Measurements from ENCODE around the gene KRTAP13-4.

KRTAP13-4 gene

DNA sequence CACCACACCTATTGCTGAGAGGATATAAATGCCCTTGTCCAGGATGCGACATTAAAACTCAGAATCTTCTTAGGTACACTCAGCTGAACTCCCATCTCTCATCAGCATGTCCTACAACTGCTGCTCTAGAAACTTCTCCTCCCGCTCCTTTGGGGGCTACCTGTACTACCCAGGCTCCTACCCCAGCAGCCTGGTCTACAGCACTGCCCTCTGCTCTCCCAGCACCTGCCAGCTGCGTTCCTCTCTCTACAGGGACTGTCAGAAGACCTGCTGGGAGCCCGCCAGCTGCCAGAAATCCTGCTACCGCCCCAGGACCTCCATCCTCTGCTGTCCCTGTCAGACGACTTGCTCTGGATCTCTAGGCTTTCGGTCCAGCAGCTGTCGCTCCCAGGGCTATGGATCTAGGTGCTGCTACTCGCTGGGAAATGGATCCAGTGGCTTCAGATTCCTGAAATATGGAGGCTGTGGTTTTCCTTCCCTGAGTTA is at the start of gene KRTAP13-4:
TSS of gene KRTAP13-4 (plus strand) at position 51 of the 486 bp plus-strand sequence. CDS start at position 107, 56 bp downstream.
- no peak for ATAC-seq
- TF ChIP-seq GLIS3 (CRISPR knock-in tag; IDR thresholded peaks at IDR 0.05) (no peak), ARNTL (CRISPR knock-in tag; IDR thresholded peaks at IDR 0.05; ENCODE audit: borderline replicate concordance, low read depth) (no peak), ZNF565 (CRISPR knock-in tag; conservative IDR thresholded peaks at IDR 0.05; ENCODE audit: low read depth) (no peak), ESRRG (CRISPR knock-in tag; IDR thresholded peaks at IDR 0.05) (no peak), OSR1 (CRISPR knock-in tag; IDR thresholded peaks at IDR 0.05) (no peak), CSRNP3 (CRISPR knock-in tag; IDR thresholded peaks at IDR 0.05) (no peak), ZNF8 (CRISPR knock-in tag; IDR thresholded peaks at IDR 0.05) (no peak), SNAI2 (CRISPR knock-in tag; IDR thresholded peaks at IDR 0.05) (no peak), ZNF70 (CRISPR knock-in tag; IDR thresholded peaks at IDR 0.05) (no peak), RARB (CRISPR knock-in tag; IDR thresholded peaks at IDR 0.05) (no peak), ZC3H10 (CRISPR knock-in tag; IDR thresholded peaks at IDR 0.05) (no peak), CSDC2 (CRISPR knock-in tag; IDR thresholded peaks at IDR 0.05) (no peak), BACH2 (CRISPR knock-in tag; IDR thresholded peaks at IDR 0.05; ENCODE audit: borderline replicate concordance) (no peak), PATZ1 (CRISPR knock-in tag; IDR thresholded peaks at IDR 0.05; ENCODE audit: borderline replicate concordance) (no peak)
- TF ChIP-seq, protein P1, sequence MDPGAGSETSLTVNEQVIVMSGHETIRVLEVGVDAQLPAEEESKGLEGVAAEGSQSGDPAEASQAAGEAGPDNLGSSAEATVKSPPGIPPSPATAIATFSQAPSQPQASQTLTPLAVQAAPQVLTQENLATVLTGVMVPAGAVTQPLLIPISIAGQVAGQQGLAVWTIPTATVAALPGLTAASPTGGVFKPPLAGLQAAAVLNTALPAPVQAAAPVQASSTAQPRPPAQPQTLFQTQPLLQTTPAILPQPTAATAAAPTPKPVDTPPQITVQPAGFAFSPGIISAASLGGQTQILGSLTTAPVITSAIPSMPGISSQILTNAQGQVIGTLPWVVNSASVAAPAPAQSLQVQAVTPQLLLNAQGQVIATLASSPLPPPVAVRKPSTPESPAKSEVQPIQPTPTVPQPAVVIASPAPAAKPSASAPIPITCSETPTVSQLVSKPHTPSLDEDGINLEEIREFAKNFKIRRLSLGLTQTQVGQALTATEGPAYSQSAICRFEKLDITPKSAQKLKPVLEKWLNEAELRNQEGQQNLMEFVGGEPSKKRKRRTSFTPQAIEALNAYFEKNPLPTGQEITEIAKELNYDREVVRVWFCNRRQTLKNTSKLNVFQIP (CRISPR knock-in tag; IDR thresholded peaks at IDR 0.05; ENCODE audit: borderline replicate concordance, low read depth), result no peak
- TF ChIP-seq, protein P2, sequence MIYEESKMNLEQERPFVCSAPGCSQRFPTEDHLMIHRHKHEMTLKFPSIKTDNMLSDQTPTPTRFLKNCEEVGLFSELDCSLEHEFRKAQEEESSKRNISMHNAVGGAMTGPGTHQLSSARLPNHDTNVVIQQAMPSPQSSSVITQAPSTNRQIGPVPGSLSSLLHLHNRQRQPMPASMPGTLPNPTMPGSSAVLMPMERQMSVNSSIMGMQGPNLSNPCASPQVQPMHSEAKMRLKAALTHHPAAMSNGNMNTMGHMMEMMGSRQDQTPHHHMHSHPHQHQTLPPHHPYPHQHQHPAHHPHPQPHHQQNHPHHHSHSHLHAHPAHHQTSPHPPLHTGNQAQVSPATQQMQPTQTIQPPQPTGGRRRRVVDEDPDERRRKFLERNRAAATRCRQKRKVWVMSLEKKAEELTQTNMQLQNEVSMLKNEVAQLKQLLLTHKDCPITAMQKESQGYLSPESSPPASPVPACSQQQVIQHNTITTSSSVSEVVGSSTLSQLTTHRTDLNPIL (CRISPR knock-in tag; IDR thresholded peaks at IDR 0.05; ENCODE audit: low read depth), result no peak

GRCh38 chr21:30382201-30382600 is 47.8 kb upstream of the KRTAP13-4 start:
- TF ChIP-seq, protein P1 (CRISPR knock-in tag; IDR thresholded peaks at IDR 0.05; ENCODE audit: borderline replicate concordance, low read depth), result no peak
- TF ChIP-seq, protein P3, sequence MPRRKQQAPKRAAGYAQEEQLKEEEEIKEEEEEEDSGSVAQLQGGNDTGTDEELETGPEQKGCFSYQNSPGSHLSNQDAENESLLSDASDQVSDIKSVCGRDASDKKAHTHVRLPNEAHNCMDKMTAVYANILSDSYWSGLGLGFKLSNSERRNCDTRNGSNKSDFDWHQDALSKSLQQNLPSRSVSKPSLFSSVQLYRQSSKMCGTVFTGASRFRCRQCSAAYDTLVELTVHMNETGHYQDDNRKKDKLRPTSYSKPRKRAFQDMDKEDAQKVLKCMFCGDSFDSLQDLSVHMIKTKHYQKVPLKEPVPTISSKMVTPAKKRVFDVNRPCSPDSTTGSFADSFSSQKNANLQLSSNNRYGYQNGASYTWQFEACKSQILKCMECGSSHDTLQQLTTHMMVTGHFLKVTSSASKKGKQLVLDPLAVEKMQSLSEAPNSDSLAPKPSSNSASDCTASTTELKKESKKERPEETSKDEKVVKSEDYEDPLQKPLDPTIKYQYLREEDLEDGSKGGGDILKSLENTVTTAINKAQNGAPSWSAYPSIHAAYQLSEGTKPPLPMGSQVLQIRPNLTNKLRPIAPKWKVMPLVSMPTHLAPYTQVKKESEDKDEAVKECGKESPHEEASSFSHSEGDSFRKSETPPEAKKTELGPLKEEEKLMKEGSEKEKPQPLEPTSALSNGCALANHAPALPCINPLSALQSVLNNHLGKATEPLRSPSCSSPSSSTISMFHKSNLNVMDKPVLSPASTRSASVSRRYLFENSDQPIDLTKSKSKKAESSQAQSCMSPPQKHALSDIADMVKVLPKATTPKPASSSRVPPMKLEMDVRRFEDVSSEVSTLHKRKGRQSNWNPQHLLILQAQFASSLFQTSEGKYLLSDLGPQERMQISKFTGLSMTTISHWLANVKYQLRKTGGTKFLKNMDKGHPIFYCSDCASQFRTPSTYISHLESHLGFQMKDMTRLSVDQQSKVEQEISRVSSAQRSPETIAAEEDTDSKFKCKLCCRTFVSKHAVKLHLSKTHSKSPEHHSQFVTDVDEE (CRISPR knock-in tag; IDR thresholded peaks at IDR 0.05), result no peak
- TF ChIP-seq GLIS3 (CRISPR knock-in tag; IDR thresholded peaks at IDR 0.05) (no peak), CSDC2 (CRISPR knock-in tag; IDR thresholded peaks at IDR 0.05) (no peak), TOX (CRISPR knock-in tag; IDR thresholded peaks at IDR 0.05; ENCODE audit: borderline replicate concordance) (no peak), ZFP30 (CRISPR knock-in tag; IDR thresholded peaks at IDR 0.05) (no peak), RARB (CRISPR knock-in tag; IDR thresholded peaks at IDR 0.05) (no peak), ZNF8 (CRISPR knock-in tag; IDR thresholded peaks at IDR 0.05) (no peak), CSRNP3 (CRISPR knock-in tag; IDR thresholded peaks at IDR 0.05) (no peak), ZNF565 (CRISPR knock-in tag; conservative IDR thresholded peaks at IDR 0.05; ENCODE audit: low read depth) (no peak), PPARA (CRISPR knock-in tag; IDR thresholded peaks at IDR 0.05; ENCODE audit: borderline replicate concordance) (no peak), ZC3H10 (CRISPR knock-in tag; IDR thresholded peaks at IDR 0.05) (no peak)
- no peak for ATAC-seq
